ENCODE results near the gene RAD50. TPM values are rescaled to one million over a fixed set of nuclear protein-coding genes. Genes with fewer than 3 reads are reported as not detected.
"Not testable (repeated sequence)": the region's sequence is repeated elsewhere in the genome, so short reads cannot be mapped to it uniquely, and the experiment has no call there.

The RAD50 gene
- total RNA-seq, 1 donor from 2014 or later = 29.4 TPM

DNA sequence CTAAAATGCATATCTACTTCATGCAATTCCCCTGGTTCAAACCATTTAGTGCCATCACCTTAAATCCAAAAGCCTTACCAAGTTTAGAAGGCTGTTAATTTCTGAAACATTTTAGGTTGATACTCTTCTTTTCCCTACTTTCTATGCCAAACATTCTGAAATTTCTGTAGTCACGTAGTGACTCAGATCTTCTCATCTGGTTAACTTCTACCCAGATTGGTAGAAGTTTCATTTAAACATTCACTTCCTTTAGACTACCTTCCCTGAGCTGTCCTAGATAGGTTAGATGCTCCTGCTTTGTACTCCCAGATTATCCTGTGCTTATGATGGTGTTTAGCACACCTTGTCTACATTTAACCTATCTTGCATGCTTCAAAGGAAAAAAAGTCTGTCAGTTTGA, 9.9 kb downstream of the RAD50 start:
- no peaks in the 10 kb centered on the region for H3K4me1 ChIP-seq
- no peak overlapping the region for H3K27ac ChIP-seq
- intact Hi-C loops (cut with DNase I) = no loop called here
- TF ChIP-seq, protein P1, sequence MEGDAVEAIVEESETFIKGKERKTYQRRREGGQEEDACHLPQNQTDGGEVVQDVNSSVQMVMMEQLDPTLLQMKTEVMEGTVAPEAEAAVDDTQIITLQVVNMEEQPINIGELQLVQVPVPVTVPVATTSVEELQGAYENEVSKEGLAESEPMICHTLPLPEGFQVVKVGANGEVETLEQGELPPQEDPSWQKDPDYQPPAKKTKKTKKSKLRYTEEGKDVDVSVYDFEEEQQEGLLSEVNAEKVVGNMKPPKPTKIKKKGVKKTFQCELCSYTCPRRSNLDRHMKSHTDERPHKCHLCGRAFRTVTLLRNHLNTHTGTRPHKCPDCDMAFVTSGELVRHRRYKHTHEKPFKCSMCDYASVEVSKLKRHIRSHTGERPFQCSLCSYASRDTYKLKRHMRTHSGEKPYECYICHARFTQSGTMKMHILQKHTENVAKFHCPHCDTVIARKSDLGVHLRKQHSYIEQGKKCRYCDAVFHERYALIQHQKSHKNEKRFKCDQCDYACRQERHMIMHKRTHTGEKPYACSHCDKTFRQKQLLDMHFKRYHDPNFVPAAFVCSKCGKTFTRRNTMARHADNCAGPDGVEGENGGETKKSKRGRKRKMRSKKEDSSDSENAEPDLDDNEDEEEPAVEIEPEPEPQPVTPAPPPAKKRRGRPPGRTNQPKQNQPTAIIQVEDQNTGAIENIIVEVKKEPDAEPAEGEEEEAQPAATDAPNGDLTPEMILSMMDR (IDR thresholded peaks at IDR 0.05) = no peak
- no peak overlapping the region for H3K4me3 ChIP-seq
- H3K27me3 ChIP-seq = no peaks in the 10 kb centered on the region
- peaks cover 18 to 43% of the 10 kb centered on the region in 2 donors for H3K36me3 ChIP-seq
- peaks cover 10 to 12% of the 10 kb centered on the region in 2 donors for H3K9me3 ChIP-seq
- no peak for DNase-seq (ENCODE audit: low spot score in 2 of 2)

DNA sequence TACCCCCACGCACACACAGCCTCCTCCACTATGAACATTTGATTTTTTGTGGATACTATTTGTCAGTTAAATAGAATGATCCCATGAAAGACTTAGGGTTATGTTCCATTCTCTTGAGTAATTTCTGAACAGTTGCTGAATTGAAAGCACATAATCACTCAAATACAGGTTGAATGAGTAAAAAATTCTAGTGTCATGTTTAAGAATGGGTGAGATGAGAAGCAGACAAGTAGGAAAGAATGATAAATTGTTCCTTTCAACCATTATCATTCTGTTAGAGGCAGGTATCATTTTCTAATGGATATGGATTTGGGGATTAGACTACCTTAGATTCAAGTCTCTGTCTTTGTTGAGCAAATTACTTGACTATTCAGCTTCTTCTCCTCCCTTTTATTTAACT, 19.3 kb downstream of the RAD50 start:
- intact Hi-C loops (cut with DNase I) = no loop called here
- no peaks in the 10 kb centered on the region for H3K9me3 ChIP-seq
- no peak overlapping the region for H3K4me3 ChIP-seq
- no peaks in the 10 kb centered on the region for H3K4me1 ChIP-seq
- H3K27ac ChIP-seq = no peak overlapping the region
- H3K27me3 ChIP-seq = no peaks in the 10 kb centered on the region
- TF ChIP-seq, protein P1 (IDR thresholded peaks at IDR 0.05) = no peak
- DNase-seq (ENCODE audit: low spot score in 2 of 2) = no peak
- peaks cover 10 to 47% of the 10 kb centered on the region in 2 donors for H3K36me3 ChIP-seq

DNA sequence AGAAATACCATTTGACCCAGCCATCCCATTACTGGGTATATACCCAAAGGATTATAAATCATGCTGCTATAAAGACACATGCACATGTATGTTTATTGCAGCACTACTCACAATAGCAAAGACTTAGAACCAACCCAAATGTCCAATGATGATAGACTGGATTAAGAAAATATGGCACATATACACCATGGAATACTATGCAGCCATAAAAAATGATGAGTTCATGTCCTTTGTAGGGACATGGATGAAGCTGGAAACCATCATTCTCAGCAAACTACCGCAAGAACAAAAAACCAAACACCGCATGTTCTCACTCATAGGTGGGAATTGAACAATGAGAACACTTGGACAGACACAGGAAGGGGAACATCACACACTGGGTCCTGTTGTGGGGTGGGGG, 27.8 kb downstream of the RAD50 start:
- H3K9me3 ChIP-seq; H3K27me3 ChIP-seq; H3K4me1 ChIP-seq; intact Hi-C loops (cut with DNase I); H3K27ac ChIP-seq; DNase-seq (ENCODE audit: low spot score in 2 of 2); H3K4me3 ChIP-seq: not testable (repeated sequence)
- peaks cover 13 to 62% of the 10 kb centered on the region in 2 donors for H3K36me3 ChIP-seq

DNA sequence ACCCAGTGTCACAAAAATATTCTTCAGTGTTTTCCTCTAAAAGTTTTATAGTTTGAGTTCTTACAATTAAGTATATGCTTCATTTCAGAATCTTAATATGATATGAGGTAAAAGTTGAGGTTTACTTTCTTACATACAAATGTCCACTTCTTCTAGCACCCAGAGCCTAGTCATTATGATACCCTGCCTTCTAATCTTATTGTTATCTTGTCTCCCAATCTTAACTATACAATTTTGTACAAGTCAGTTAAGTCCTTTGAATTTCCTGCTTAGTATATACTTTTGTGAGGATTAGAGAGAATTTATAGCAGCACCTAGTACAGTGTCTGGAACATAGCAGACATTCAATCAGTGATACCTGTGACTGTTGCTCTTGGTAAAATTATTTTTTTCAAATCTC, 29.3 kb downstream of the RAD50 start:
- no peak for DNase-seq (ENCODE audit: low spot score in 2 of 2)
- no peaks in the 10 kb centered on the region for H3K27me3 ChIP-seq
- no peaks in the 10 kb centered on the region for H3K4me1 ChIP-seq
- peaks cover 20 to 58% of the 10 kb centered on the region in 2 donors for H3K36me3 ChIP-seq
- no peaks in the 10 kb centered on the region for H3K9me3 ChIP-seq
- intact Hi-C loops (cut with DNase I) = no loop called here
- TF ChIP-seq, protein P1 (IDR thresholded peaks at IDR 0.05) = no peak
- no peak overlapping the region for H3K27ac ChIP-seq
- no peak overlapping the region for H3K4me3 ChIP-seq

DNA sequence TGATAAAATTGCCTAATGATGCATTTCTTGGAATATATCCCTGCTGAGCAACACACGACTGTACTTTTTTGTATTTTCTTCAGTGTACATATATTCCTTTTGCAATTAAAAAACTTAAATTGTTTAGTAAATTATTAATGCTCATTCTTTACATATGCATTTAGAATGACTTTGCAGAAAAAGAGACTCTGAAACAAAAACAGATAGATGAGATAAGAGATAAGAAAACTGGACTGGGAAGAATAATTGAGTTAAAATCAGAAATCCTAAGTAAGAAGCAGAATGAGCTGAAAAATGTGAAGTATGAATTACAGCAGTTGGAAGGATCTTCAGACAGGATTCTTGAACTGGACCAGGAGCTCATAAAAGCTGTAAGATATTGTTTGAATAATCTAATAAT, 32.7 kb downstream of the RAD50 start:
- TF ChIP-seq, protein P1 (IDR thresholded peaks at IDR 0.05) = no peak
- H3K27me3 ChIP-seq = no peaks in the 10 kb centered on the region
- intact Hi-C loops (cut with DNase I) = no loop called here
- no peak overlapping the region for H3K4me3 ChIP-seq
- no peaks in the 10 kb centered on the region for H3K9me3 ChIP-seq
- H3K4me1 ChIP-seq = no peaks in the 10 kb centered on the region
- DNase-seq (ENCODE audit: low spot score in 2 of 2) = no peak
- no peak overlapping the region for H3K27ac ChIP-seq
- peaks cover 22 to 67% of the 10 kb centered on the region in 2 donors for H3K36me3 ChIP-seq

DNA sequence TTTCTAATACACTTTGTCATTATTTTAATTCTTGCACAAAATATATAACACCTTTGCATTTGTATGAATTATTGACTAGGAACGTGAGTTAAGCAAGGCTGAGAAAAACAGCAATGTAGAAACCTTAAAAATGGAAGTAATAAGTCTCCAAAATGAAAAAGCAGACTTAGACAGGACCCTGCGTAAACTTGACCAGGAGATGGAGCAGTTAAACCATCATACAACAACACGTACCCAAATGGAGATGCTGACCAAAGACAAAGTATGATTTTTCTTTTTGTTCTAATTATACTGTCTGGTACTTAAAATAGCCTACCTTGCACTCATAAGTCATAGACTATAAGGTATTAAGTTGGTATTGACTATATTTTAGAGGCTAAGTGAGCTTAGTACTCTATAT, 34.4 kb downstream of the RAD50 start:
- TF ChIP-seq, protein P1 (IDR thresholded peaks at IDR 0.05) = no peak
- Histone ChIP-seq H3K9me3 (no peaks in the 10 kb centered on the region), H3K27ac (no peak overlapping the region), H3K27me3 (no peaks in the 10 kb centered on the region), H3K4me1 (no peaks in the 10 kb centered on the region), H3K4me3 (no peak overlapping the region), H3K36me3 (peaks cover 26 to 76% of the 10 kb centered on the region in 2 donors)
- DNase-seq (ENCODE audit: low spot score in 2 of 2) = no peak
- intact Hi-C loops (cut with DNase I) = no loop called here
